Chondrocyte (in vitro differentiated cells): ENCODE results near the gene KRTAP4-1. TPM values are rescaled to one million over a fixed set of nuclear protein-coding genes. Genes with fewer than 3 reads are reported as not detected.
"Not testable (repeated sequence)": the region's sequence is repeated elsewhere in the genome, so short reads cannot be mapped to it uniquely, and the experiment has no call there.

ENCODE experiments used
- DNase-seq: peaks from one replicate; pipeline ENCODE4 v3.0.0; 2021; ENCODE audit warnings: mixed read lengths, low spot score
- H3K27ac Mint-ChIP-seq: one replicate; pipeline ENCODE4 v1.8.0; 2021; ENCODE audit warnings: mild to moderate bottlenecking, moderate library complexity, mixed read lengths; ENCODE audit not compliant: unreplicated experiment
- H3K27me3 Mint-ChIP-seq: 2 replicates; pipeline ENCODE4 v1.8.0; 2021; ENCODE audit warnings: low read depth, mixed read lengths
- H3K36me3 Mint-ChIP-seq: 2 replicates; pipeline ENCODE4 v1.8.0; 2021; ENCODE audit warnings: low read depth, mixed read lengths
- H3K4me1 Mint-ChIP-seq: 2 replicates; pipeline ENCODE4 v1.8.0; 2021; ENCODE audit warnings: low read depth, mild to moderate bottlenecking, mixed read lengths
- H3K4me3 Mint-ChIP-seq: one replicate; pipeline ENCODE4 v1.8.0; 2021; ENCODE audit warnings: mild to moderate bottlenecking, moderate library complexity, mixed read lengths; ENCODE audit not compliant: unreplicated experiment
- H3K9me3 Mint-ChIP-seq: 2 replicates; pipeline ENCODE4 v1.8.0; 2021; ENCODE audit warnings: low read depth, mixed read lengths
- total RNA-seq: library from RNA; stranded (reverse); gene quantifications from 3 replicates; pipeline ENCODE4 v1.2.1, GENCODE V29; 2021
- TF ChIP-seq, protein P1 (sequence below): fragments of 200-600 bp; sonication (generic); IDR thresholded peaks from 2 replicates; pipeline ENCODE4 v1.5.0; 2021; ENCODE audit warnings: antibody characterized with exemption, mild to moderate bottlenecking, moderate library complexity

The KRTAP4-1 gene
- total RNA-seq, 1 donor from 2014 or later: not detected

DNA sequence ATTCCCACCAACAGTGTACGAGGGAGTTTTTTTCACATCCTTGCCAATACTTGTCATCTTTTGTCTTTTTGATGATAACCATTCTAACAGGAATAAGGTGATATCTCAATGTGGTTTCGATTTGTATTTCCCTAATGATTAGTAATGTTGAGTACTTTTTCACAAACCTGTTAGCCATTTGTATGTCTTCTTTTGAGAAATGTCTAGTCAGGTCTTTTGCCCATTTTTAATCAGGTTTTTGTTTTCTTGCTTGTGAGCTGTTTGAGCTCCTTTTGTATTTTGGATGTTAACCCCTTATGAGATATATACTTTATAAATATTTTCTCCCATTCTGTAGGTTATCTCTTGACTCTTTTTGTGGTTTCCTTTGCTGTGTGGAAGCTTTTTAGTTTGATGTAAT is 33.2 kb downstream of the KRTAP4-1 start:
- H3K36me3 Mint-ChIP-seq: no peaks in the 10 kb centered on the region
- no peaks in the 10 kb centered on the region for H3K4me1 Mint-ChIP-seq
- H3K27me3 Mint-ChIP-seq: peaks cover 5% of the 10 kb centered on the region
- no peak for DNase-seq
- no peak overlapping the region for H3K4me3 Mint-ChIP-seq
- H3K27ac Mint-ChIP-seq: no peak overlapping the region
- peaks cover 4% of the 10 kb centered on the region for H3K9me3 Mint-ChIP-seq
- TF ChIP-seq, protein P1, sequence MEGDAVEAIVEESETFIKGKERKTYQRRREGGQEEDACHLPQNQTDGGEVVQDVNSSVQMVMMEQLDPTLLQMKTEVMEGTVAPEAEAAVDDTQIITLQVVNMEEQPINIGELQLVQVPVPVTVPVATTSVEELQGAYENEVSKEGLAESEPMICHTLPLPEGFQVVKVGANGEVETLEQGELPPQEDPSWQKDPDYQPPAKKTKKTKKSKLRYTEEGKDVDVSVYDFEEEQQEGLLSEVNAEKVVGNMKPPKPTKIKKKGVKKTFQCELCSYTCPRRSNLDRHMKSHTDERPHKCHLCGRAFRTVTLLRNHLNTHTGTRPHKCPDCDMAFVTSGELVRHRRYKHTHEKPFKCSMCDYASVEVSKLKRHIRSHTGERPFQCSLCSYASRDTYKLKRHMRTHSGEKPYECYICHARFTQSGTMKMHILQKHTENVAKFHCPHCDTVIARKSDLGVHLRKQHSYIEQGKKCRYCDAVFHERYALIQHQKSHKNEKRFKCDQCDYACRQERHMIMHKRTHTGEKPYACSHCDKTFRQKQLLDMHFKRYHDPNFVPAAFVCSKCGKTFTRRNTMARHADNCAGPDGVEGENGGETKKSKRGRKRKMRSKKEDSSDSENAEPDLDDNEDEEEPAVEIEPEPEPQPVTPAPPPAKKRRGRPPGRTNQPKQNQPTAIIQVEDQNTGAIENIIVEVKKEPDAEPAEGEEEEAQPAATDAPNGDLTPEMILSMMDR: no peak

DNA sequence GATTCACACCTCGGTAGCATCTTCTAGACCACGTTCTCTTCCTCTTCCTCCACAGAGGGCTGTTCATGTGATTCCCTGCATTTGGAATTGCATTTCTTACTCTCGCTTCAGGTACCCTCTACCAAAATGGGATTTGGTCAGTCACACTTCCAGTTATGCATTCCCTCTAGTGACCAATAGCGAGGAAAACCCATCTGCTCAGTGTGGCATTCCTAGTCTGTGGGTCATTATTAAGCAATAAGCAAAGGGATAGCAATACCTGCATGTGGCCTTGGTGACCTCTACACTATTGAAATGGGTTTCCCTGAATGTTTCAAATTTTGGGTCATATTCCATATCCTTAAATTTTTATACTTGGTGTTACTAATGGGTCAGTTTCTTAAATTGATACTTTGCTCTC is 34.7 kb downstream of the KRTAP4-1 start:
- H3K27ac Mint-ChIP-seq: no peak overlapping the region
- no peak overlapping the region for H3K4me3 Mint-ChIP-seq

DNA sequence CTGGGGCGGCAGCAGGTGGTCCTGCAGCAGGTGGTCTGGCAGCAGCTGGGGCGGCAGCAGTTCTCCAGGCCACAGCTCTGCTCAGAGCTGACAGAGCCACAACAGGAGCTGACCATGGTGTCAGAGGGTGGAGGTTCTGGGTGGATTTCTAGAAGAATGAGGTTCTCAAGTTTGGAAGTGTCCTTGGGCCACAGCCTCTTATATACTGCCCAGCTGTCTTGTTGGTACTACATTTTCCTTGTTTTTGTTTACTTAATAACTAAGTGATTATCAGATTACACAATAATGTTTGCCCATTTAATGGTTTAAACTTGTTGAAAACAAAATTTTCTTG is 35.1 kb downstream of the KRTAP4-1 start, which contains the start of gene KRTAP4-5:
Gene KRTAP4-5 (minus strand): TSS at position 174 of the 334 bp plus-strand sequence. CDS start 58 bp downstream, at position 116.
- DNase-seq: no peak
- Mint-ChIP-seq H3K27ac (no peak within 1 kb of the TSS), H3K27me3 (peaks cover 5% of the 10 kb centered on the region), H3K4me1 (no peaks in the 10 kb centered on the region), H3K9me3 (no peaks in the 10 kb centered on the region), H3K4me3 (no peak within 1 kb of the TSS), H3K36me3 (no peaks in the 10 kb centered on the region)
- TF ChIP-seq, protein P1: no peak

More for the DNA sequence above, 34.7 kb downstream of the KRTAP4-1 start:
- H3K4me1 Mint-ChIP-seq: no peaks in the 10 kb centered on the region
- H3K36me3 Mint-ChIP-seq: no peaks in the 10 kb centered on the region
- H3K9me3 Mint-ChIP-seq: peaks cover 2% of the 10 kb centered on the region
- peaks cover 5% of the 10 kb centered on the region for H3K27me3 Mint-ChIP-seq
- TF ChIP-seq, protein P1: no peak
- no peak for DNase-seq

DNA sequence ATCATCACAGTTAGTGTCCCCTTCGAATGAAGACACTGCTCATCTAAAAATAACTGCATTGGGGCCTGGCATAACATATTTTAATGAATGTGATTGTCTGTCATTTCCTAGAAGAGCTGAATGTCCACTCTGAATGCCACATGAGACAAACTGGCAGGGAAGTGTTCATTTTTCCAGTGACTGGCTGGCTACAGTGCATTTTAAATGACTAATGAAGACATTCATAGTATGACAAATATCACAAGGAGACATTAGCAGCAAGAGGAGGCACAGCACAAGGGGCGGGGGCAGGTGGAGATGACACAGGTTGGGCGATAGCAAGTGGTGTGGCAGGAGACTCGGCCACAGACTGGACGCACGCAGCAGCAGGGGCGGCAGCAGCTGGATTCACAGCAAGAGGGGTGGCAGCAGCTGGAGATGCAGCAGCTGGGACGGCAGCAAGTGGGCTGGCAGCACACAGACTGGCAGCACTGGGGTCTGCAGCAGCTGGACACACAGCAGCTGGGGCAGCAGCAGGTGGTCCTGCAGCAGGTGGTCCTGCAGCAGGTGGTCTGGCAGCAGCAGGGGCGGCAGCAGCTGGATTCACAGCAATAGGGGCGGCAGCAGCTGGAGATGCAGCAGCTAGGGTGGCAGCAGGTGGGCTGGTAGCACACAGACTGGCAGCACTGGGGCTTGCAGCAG is 35.6 kb downstream of the KRTAP4-1 start:
- not testable (repeated sequence) for H3K9me3 Mint-ChIP-seq, H3K27me3 Mint-ChIP-seq, H3K4me3 Mint-ChIP-seq, H3K27ac Mint-ChIP-seq, H3K4me1 Mint-ChIP-seq, H3K36me3 Mint-ChIP-seq, DNase-seq

DNA sequence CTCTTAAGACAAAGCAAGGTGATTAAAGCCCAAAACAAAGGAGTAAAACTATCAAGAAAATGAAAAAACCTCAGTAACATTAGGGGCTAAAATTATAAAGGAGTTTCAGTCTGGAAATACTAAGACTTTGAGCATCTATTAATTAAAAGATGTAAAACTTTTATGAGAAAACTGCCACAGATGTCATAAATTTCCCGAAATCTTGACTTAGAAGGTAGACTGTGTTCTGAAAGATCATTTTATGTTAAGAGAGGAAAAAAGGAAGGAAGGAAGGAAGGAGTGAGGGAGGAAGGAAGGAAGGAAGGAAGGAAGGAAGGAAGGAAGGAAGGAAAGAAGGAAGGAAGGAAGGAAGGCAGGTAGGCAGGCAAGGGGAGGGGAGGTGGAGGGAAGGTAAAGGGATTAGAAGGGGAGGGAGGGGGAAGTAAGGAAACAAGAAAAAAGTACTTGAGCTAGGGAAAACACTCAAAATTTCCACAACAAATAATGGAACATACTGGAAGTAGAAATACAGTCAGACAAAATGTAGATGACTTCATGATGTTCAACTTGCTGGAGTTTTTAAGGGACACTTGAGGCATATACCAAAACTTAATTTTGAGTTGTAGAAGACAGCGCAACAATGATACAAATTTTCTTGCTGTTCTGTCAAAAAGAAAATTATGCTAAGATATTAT is 37.0 kb downstream of the KRTAP4-1 start:
- peaks cover 2% of the 10 kb centered on the region for H3K27me3 Mint-ChIP-seq
- TF ChIP-seq, protein P1: no peak
- peaks cover 7% of the 10 kb centered on the region for H3K9me3 Mint-ChIP-seq
- DNase-seq: no peak
- H3K27ac Mint-ChIP-seq: no peak overlapping the region
- no peak overlapping the region for H3K4me3 Mint-ChIP-seq
- no peaks in the 10 kb centered on the region for H3K4me1 Mint-ChIP-seq
- H3K36me3 Mint-ChIP-seq: peaks cover 5% of the 10 kb centered on the region
